Peyer's patch (tissue), 4 donors: ENCODE data around the gene STK39.

ENCODE experiments used
- CTCF ChIP-seq, 6 experiments: fragments of 450-650 bp in 4 of 6; fragments of 200-600 bp in 2 of 6; sonication (generic) in 1 of 6; IDR thresholded peaks; one replicate each; pipeline ENCODE4 v1.5.1; 2017 to 2019; ENCODE audit warnings: antibody characterized with exemption in 6 of 6, mild to moderate bottlenecking in 3 of 6, moderate library complexity in 1 of 6
- POLR2A ChIP-seq, 2 donors: fragments of 450-650 bp; IDR thresholded peaks; one replicate each; pipeline ENCODE4 v1.5.1; 2017; ENCODE audit warnings: antibody characterized with exemption in 2 of 2, mild to moderate bottlenecking in 2 of 2, moderate library complexity in 2 of 2

GRCh38 chr2:168186452-168186851, 60.9 kb downstream of the STK39 start:
- TF ChIP-seq CTCF (IDR thresholded peaks at IDR 0.05) = no peak
- no peak for TF ChIP-seq POLR2A (IDR thresholded peaks at IDR 0.05)
